HG03460 (cell line): Measurements from ENCODE around the gene TPCN2.
A peak's percentile ranks its signal among the peaks of the same experiment; 100 is the strongest.

Source experiments
- ATAC-seq: cut with Tn5 transposase; IDR thresholded peaks from one replicate; pipeline ENCODE4 v1.9.1; 2021; ENCODE audit not compliant: unreplicated experiment

TPCN2 gene

GRCh38 chr11:69160296-69161116 is 111.8 kb downstream of the TPCN2 start:
- ATAC-seq: no peak

DNA sequence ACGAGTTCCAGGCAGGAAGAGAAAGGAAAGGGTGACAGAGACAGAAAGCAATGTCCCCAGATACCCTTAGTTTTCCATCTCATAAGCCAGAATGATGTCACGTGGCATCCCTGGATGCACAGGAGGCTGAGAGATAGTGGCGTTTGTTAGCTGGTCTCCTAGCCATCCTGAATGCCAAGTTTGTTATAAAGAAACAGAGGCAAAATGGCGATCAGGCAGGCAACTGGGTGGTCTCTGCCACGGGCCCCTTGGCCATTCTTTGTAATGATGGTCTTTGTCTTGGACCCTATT is 112.3 kb downstream of the TPCN2 start:
- ATAC-seq: no peak

DNA sequence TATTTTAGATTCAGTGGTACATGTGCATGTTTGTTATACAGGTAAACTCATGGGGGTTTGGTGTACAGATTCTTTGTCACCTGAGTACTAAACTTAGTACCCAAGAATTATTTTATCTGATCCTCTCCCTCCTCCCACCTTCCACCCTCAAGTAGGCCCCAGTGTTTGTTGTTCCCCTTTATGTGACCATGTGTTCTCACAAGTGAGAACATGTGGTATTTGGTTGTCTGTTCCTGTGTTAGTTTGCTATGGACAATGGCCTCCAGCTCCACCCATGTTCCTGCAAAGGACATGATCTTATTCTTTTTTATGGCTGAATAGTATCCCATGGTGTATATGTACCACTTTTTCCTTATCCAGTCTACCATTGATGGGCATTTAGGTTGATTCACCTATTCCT is 113.8 kb downstream of the TPCN2 start:
- no peak for ATAC-seq

- no peak for ATAC-seq
These were observed 115.1 kb downstream of the TPCN2 start for GRCh38 chr11:69163842-69164241.

DNA sequence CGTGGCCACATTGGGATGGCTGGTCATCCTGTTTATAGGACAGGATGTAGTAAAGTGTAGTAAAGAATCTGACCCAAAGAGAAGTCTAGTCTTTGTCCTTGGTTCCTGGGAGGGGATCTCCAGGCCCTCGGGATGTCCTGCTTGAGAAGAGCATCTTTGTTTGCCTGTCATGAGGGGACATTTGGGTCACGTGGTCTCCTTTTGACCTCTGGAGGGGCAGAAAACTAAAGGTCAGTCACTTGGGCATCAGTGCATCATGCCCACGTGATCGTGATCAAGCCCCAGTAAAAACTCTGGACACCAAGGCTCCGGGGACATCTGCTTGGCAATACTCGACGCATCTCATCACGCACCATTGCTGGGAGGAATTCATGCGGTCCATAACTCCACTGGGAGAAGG is 116.1 kb downstream of the TPCN2 start:
- no peak for ATAC-seq

DNA sequence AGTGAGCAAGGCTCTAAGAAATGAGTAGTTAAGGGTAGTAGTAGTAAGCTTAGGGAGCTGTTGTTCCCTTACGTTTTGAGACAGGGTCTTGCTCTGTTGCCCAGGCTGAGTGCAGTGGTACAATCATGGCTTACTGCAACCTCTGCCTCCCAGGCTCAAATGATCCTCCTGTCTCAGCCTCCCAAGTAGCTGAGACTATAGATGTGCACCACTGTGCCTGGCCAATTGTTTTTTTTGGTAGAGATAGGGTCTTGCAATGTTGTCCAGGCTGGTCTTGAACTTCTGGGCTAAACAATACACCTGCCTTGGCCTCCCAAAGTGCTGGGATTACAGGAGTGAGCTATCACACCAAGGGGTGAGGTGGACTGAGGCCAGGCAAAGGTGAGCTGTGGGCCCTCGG is 117.0 kb downstream of the TPCN2 start:
- no peak for ATAC-seq

DNA sequence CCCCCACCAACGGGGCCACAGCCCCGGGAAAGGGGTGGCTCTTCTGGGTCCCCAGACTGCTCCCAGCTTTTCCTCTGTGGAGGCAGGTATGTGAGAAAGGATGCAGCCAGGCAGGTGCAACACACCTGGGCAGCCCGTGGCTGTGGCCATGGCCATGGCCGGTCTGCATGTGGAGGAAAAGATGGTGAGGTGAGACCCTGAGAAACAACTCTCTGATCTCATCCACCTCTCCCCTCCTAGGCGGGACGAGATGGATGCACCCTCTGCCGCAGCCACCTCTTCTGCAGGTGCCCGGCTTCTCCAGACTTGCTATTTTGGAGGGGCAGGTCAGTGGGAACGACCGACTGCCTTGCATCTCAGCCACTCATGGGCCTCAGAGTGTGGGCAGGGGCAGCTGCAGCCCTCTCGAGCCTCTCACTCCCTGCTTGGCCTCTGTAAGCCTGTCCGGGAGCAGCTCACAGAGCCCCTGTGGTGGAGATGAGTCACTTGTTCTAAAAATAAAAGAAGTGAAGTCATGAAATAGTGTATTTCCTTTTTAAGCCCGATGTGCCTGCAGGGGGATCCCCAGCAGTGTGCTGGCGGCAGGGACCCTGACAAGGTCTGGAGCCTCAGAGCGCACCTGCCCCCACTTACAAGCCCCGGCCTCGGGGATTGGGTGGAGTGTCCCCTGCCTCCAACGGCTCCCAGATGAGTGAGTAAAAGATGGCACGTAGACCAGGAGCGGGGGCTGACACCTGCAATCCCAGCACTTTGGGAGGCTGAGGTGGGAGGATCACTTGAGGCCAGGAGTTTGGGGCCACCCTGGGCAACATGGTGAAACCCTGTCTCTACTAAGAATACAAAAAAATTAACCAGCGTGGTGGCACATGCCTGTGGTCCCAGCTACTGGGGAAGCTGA is 117.7 kb downstream of the TPCN2 start:
- ATAC-seq: peak; percentile 94

DNA sequence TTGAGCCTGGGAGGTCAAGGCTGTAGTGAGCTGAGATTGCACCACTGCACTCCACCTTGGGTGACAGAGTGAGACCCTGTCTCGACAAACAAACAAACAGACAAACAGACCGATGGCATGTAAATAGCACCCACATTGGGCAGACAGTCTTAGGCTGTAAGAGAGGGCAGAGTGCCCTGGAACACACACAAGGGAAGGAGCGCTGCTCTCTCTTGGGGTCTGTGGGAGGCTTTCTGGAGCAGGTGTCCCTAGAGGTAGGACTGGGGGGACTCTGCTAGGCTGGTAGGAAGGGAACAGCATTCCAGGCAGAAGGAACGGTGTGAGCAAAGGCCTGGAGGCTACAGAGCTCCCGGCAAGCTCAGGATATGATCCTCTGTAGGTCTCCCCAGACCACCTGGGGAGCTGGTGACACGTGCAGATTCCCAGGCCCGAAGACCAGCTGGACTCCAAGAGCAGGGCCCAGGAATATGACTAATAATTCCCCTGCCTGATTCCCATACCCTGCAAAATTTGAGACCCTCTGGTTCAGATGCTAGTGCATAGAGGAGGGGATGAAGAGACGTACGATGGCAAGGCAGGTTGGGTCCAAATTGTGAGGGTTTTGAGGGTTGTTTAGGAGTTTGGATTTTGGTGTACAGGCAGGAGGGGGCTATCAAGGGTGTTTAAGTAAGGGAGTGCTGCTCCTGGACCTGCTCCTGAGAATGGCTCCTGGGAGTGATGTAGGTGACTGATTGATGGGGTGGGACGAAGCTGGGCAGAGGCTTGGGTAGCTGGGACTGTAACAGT is 118.6 kb downstream of the TPCN2 start:
- no peak for ATAC-seq

DNA sequence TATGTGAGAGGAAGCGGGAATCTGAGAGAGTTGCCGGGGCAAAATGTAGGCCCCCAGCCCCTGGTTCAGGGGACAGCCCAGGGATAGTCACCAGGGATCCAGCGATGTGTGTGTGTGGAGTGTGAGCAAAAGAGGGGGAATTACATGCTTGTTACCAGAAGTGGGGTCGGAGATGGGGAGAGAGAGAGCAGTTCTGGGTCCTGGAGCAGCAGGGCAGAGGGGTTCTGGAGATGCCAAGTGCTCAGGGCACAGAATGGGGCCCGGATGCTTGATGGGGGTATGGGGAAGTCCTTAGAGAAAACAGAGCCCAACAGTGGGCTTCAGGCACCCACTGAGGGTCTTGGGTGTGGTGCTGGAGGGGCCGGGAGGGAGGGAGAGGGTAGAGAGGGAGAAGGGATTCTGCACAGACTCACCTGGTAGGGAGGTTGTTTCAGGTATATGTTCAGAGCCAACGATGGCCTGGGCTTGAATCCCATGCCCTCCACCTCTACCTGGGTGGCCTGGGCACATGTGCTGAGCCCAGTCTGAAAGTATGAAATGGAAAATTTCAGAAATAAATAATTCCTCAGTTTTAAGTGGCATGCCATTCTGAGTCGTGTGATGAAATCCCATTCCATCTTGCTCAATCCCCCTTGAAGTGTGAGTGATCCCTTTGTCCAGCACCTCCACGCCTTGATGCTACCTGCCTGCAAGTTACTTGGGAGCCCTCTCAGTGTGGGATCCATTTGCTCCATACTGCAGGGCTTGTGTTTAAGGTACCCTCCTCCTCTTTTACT is 119.4 kb downstream of the TPCN2 start:
- no peak for ATAC-seq

GRCh38 chr11:69169479-69169878 is 120.7 kb downstream of the TPCN2 start:
- no peak for ATAC-seq

GRCh38 chr11:69170704-69171103 is 122.0 kb downstream of the TPCN2 start:
- no peak for ATAC-seq

DNA sequence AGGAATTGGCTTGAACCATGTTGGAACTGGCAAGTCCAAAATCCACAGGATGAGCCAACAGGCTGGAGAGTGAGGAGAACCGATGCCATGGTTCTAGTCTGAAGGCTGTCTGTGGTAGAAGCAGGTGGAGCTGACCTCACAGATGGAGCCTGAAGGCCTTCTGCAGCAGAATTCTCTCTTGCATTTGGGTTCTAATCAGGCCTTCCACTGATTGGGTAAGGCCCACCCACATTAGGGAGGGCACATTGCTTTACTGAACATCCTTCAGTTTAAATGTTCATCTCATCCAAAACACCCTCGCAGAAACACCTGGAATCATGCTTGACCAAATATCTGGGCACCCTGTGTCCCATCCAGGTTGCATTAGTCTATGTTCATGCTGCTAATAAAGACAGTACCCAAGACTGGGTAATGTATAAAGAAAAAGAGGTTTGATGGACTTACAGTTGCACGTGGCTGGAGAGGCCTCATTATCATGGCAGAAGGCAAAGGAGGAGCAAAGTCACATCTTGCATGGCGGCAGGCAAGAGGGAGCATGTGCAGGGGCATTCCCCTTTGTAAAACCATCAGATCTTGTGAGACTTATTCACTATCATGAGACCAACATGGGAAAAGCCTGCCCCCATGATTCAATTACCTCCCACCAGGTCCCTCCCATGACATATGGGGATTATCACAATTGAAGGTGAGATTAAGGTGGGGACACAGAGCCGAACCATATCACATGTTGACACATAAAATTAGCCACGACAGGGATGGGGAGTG is 122.9 kb downstream of the TPCN2 start:
- ATAC-seq: no peak

DNA sequence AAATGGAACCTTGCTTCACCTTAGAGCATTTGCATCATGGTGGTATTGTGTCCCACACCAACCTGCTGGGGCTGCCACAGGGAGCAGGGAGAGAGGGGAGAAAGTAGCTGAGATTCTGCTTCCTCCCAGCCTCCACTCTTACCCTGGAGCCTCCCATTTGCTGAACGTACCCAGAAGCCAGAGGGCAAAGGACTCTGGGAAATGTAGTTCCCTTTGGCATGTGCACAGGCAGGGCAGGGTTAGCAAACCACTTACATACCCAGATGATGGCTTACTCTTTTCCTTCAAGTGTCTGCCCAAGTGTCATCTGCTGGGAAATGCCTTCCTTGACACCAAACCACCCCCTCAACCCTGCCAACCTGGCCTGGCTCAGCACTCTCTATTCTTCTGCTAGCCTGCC is 123.9 kb downstream of the TPCN2 start:
- no peak for ATAC-seq

DNA sequence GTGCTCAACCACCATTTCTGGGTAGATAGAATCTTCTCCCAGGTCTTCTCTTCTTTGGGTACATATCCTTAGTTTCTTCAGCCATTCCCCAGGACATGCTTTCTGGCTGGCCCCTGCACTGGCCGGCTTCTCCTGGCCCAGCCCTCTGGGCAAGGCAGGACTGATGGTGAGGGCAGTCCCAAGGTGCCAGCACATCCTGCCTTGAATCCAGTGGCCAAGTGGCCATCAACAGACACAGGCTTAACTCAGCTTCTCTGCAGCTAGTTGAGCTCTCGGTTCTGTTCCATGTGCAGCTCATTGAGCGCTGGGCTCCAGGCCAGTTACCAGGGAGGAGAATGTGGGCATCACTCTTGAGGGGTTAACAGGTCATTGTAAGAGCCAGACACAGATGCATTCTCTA is 124.6 kb downstream of the TPCN2 start:
- ATAC-seq: no peak

- no peak for ATAC-seq
These were observed 125.3 kb downstream of the TPCN2 start for GRCh38 chr11:69173925-69174581.

DNA sequence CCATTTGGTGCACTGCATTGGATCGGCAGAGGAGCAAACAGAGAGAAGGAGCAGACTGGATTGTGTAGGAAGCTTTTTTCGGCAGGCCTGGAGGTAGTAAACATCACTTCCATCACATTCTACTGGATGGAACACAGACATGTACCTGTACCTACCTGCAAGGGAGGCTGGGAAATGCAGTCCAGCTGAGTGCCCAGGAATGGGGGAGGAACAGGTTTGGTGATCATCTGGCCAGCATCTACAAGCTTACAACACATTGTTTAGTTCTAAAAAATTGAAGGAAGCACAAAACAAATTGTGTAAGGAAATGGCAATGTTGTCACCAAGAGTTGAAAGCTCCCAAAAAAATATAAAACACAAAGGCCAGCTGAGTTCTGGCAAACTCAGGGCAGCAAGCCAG is 126.1 kb downstream of the TPCN2 start:
- ATAC-seq: no peak

DNA sequence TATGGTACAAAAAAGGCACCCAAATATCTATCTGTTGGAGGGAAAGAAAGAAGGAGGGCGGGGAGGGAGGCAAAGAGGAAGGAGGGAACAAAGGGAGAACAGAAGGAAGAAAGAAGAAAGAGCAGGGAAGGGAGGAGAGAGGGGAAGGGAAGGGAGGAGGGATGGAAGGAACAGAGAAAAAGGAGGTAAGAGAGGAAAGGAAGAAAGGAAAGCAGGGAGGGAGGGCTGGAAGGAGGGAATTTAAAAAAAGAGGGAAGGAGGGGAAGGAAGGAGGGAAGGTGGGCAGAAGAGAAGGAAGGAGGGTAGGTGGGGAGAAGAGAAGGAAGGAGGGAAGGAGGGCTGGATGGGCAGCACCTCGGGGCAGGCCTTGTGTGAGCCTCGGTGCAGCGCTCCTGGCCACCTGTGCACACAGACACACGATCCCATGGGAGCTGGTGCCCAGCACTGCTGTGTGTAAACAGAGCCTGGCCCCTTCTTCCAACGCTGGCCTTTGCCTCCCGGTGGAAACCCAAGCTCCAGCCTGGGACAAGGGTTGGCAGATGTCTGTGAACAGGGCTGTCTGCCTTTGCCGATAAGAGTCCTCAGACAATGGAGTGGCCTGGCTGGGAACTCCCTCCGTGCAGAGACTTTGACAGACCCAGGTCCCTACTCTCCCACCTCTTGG is 130.2 kb downstream of the TPCN2 start:
- ATAC-seq: no peak

- ATAC-seq: no peak
These were observed 131.5 kb downstream of the TPCN2 start for GRCh38 chr11:69180226-69180625.

DNA sequence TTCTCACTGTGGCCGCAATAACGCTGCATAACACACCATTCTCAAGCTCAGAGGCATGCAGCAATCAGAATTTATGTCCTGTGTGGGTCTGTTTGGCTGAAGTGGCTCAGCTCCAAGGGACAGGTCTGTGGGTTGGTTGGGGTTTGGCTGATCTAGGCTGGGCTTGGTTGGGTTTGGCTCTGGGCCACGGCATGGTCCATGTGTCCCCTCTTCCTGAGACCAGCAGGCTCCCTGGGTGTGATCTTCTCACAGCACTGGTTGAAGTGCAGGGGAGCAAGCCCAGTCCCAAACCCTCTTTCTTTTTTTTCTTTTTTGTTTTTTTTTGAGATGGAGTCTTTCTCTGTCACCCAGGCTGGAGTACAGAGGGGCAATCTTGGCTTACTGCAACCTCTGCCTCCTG is 132.0 kb downstream of the TPCN2 start:
- ATAC-seq: no peak
